GM13976 (cell line): ENCODE measurements around the gene MYH6.

Experiments
- DNase-seq: peaks from one replicate; pipeline ENCODE4 v3.0.0; 2012; ENCODE audit warnings: low spot score
- CTCF ChIP-seq: IDR thresholded peaks from 2 replicates; pipeline ENCODE4 v1.5.1; 2012; ENCODE audit warnings: borderline replicate concordance, mild to moderate bottlenecking; ENCODE audit not compliant: insufficient read depth; ENCODE audit errors: extremely low read depth, missing control alignments, control extremely low read depth
- in situ Hi-C: fragments of 300-500 bp; cut with MboI; formaldehyde crosslinking; loops from one replicate; pipeline ENCODE4 v1.12.0; 2022; ENCODE audit warnings: low sequenced_read_pairs, mixed read lengths, inconsistent platforms; ENCODE audit not compliant: unreplicated experiment

MYH6 gene

GRCh38 chr14:23416801-23417200 is 8.7 kb upstream of the MYH6 start:
- no peak for TF ChIP-seq CTCF
- DNase-seq, result no peak
- in situ Hi-C loops, result no loop called here

- DNase-seq, result no peak
- in situ Hi-C loops, result no loop called here
- no peak for TF ChIP-seq CTCF
These were observed 8.0 kb upstream of the MYH6 start for GRCh38 chr14:23415821-23416778.

- in situ Hi-C loops, result no loop called here
- TF ChIP-seq CTCF, result no peak
- no peak for DNase-seq
These were observed 7.1 kb upstream of the MYH6 start for GRCh38 chr14:23414906-23415820.

- in situ Hi-C loops, result no loop called here
- DNase-seq, result no peak
- TF ChIP-seq CTCF, result no peak
These were observed 6.2 kb upstream of the MYH6 start for GRCh38 chr14:23414254-23414653.

- no peak for DNase-seq
- TF ChIP-seq CTCF, result no peak
- in situ Hi-C loops, result no loop called here
These were observed 5.6 kb upstream of the MYH6 start for GRCh38 chr14:23413681-23414080.
